Measurements from ENCODE around the gene ATP5ME. TPM values are rescaled to one million over a fixed set of nuclear protein-coding genes. Genes with fewer than 3 reads are reported as not detected.
A peak's percentile ranks its signal among the peaks of the same experiment; 100 is the strongest.

ATP5ME gene
- total RNA-seq (100 to 1,000 TPM; 210 to 906 (median 800) TPM), polyA plus RNA-seq (1,000 to 10,000 TPM in 1 of 2 donors, 100 to 1,000 TPM in 1; 552 to 2,413 TPM)
- long read RNA-seq, donor 1, transcript ATP5ME-201 (4 exons, 365 nt), result major isoform, 473 of 598 reads
- long read RNA-seq, donor 1, transcript ATP5ME-202 (3 exons, 300 nt), result minor isoform, 35 of 598 reads
- long read RNA-seq, donor 1, transcript ATP5ME-204 (2 exons, 247 nt), result minor isoform, 77 of 598 reads
- long read RNA-seq, donor 1, partial matches to known transcripts, result 7 of 598 reads
- long read RNA-seq, donor 1, other reads (novel, unspliced or antisense), result 3 of 598 reads
- long read RNA-seq, donor 2, transcript ATP5ME-204 (2 exons, 247 nt), result minor isoform, 12 of 152 reads
- long read RNA-seq, donor 2, transcript ATP5ME-201 (4 exons, 365 nt), result major isoform, 131 of 152 reads
- long read RNA-seq, donor 2, transcript ATP5ME-202 (3 exons, 300 nt), result minor isoform, 5 of 152 reads
- long read RNA-seq, donor 2, partial matches to known transcripts, result 1 of 152 reads
- long read RNA-seq, donor 2, other reads (novel, unspliced or antisense), result 1 of 152 reads
- long read RNA-seq, donor 3, transcript ATP5ME-204 (2 exons, 247 nt), result minor isoform, 26 of 309 reads
- long read RNA-seq, donor 3, transcript ATP5ME-201 (4 exons, 365 nt), result major isoform, 275 of 309 reads
- long read RNA-seq, donor 3, transcript ATP5ME-202 (3 exons, 300 nt), result minor isoform, 5 of 309 reads
- long read RNA-seq, donor 3, partial matches to known transcripts, result 1 of 309 reads
- long read RNA-seq, donor 3, other reads (novel, unspliced or antisense), result 2 of 309 reads

- intact Hi-C loops (cut with DNase I), result loop anchor here in 4 of 10 donors (1.0 to 10.0 kb wide), 4 partner anchors 31 to 432 kb away; partner anchors contain the start of gene PCGF3 (in 1 of the 4)
Measured at GRCh38 chr4:674172-675035, at the start of gene ATP5ME, which contains the start of gene MYL5. TSS of gene ATP5ME (minus strand) at chr4:674276. CDS start at chr4:674247, 29 bp downstream. TSS of gene MYL5 (plus strand) at chr4:674542. CDS start at chr4:678027, 3,485 bp downstream.

GRCh38 chr4:722851-723360, 48.8 kb upstream of the ATP5ME start:
- Histone ChIP-seq H3K27me3 (no peaks in the 10 kb centered on the region), H3K9me3 (no peaks in the 10 kb centered on the region), H3K27ac (no peak overlapping the region), H3K4me1 (peaks cover 0 to 36% (median 21%) of the 10 kb centered on the region in 12 donors), H3K4me3 (no peak overlapping the region), H3K36me3 (peaks cover 0 to 9% (median 3%) of the 10 kb centered on the region in 9 donors)
- DNase-seq (no peak), ATAC-seq (no peak)
- TF ChIP-seq POLR2A (IDR thresholded peaks at IDR 0.05), result no peak
- TF ChIP-seq CTCF (IDR thresholded peaks at IDR 0.05), result no peak
- intact Hi-C loops (cut with DNase I), result no loop called here
- 97 to 98% (median 98%) methylated on average over 61 of the region's 61 CpGs for WGBS, 4 donors

More at GRCh38 chr4:674172-675035, at the start of gene ATP5ME, which contains the start of gene MYL5:
- H3K9me3 ChIP-seq, result no peaks in the 10 kb centered on the region
- peak within 1 kb of the TSS; percentile 83 to 98 (median 93) for H3K27ac ChIP-seq
- peaks cover 6 to 30% (median 17%) of the 10 kb centered on the region in 12 donors for H3K4me1 ChIP-seq
- ATAC-seq, result peak; percentile 78 to 90 (median 88)
- H3K36me3 ChIP-seq, result peaks cover 0 to 30% (median 26%) of the 10 kb centered on the region in 9 donors
- 0 to 1% (median 1%) methylated on average over 52 to 84 of the region's 84 CpGs for WGBS, 4 donors
- DNase-seq, result peak; percentile 96 to 99 (median 97)
- TF ChIP-seq CTCF (IDR thresholded peaks at IDR 0.05), result peak; percentile 88 to 98 (median 96)
- TF ChIP-seq POLR2A (IDR thresholded peaks at IDR 0.05), result peak in 1 of 2 donors; percentile 92
- H3K27me3 ChIP-seq, result no peaks in the 10 kb centered on the region
- H3K4me3 ChIP-seq, result peak within 1 kb of the TSS; percentile 56 to 99 (median 90)

- Histone ChIP-seq H3K9me3 (no peaks in the 10 kb centered on the region), H3K36me3 (peaks cover 0 to 9% (median 3%) of the 10 kb centered on the region in 9 donors), H3K27ac (no peak overlapping the region), H3K4me1 (peaks cover 0 to 43% (median 21%) of the 10 kb centered on the region in 12 donors), H3K4me3 (no peak overlapping the region), H3K27me3 (no peaks in the 10 kb centered on the region)
- WGBS, 4 donors, result 95 to 97% (median 95%) methylated on average over 44 to 47 of the region's 47 CpGs
- ATAC-seq (no peak), DNase-seq (no peak)
- TF ChIP-seq CTCF (IDR thresholded peaks at IDR 0.05) (no peak), POLR2A (IDR thresholded peaks at IDR 0.05) (no peak)
- intact Hi-C loops (cut with DNase I), result no loop called here
Measured at GRCh38 chr4:722169-722725, 48.2 kb upstream of the ATP5ME start.

Measured in heart left ventricle (tissue), 16 donors.